ENCODE data around the gene CSNK1G2.

CSNK1G2 gene

GRCh38 chr19:1914826-1915341, 26.1 kb upstream of the CSNK1G2 start:
- Histone ChIP-seq H3K4me3 (no peak overlapping the region), H3K27ac (peak overlapping the region in 14 of 21 experiments; percentile 1 to 77 (median 48))

- H3K4me3 ChIP-seq: no peak overlapping the region
- H3K27ac ChIP-seq: no peak overlapping the region
Observed at GRCh38 chr19:1917146-1917545, 23.8 kb upstream of the CSNK1G2 start.

- Histone ChIP-seq H3K4me3 (no peak overlapping the region), H3K27ac (no peak overlapping the region)
Observed at GRCh38 chr19:1917926-1918325, 23.0 kb upstream of the CSNK1G2 start.

- H3K4me3 ChIP-seq: no peak overlapping the region
- H3K27ac ChIP-seq: no peak overlapping the region
Observed at GRCh38 chr19:1918975-1919374, 22.0 kb upstream of the CSNK1G2 start.

GRCh38 chr19:1920644-1921043, 20.3 kb upstream of the CSNK1G2 start:
- Histone ChIP-seq H3K27ac (no peak overlapping the region), H3K4me3 (no peak overlapping the region)

GRCh38 chr19:1921326-1921725, 19.6 kb upstream of the CSNK1G2 start:
- no peak overlapping the region for H3K27ac ChIP-seq
- no peak overlapping the region for H3K4me3 ChIP-seq

GRCh38 chr19:1921825-1922224, 19.1 kb upstream of the CSNK1G2 start:
- Histone ChIP-seq H3K27ac (no peak overlapping the region), H3K4me3 (no peak overlapping the region)

GRCh38 chr19:1922803-1923202, 18.2 kb upstream of the CSNK1G2 start:
- Histone ChIP-seq H3K27ac (peak overlapping the region in 2 of 21 experiments; percentile 69 to 75), H3K4me3 (no peak overlapping the region)

- Histone ChIP-seq H3K4me3 (no peak overlapping the region), H3K27ac (peak overlapping the region in 4 of 21 experiments; percentile 20 to 75 (median 64))
Observed at GRCh38 chr19:1923319-1923718, 17.7 kb upstream of the CSNK1G2 start.

- Histone ChIP-seq H3K27ac (peak overlapping the region in 4 of 21 experiments; percentile 3 to 50 (median 14)), H3K4me3 (no peak overlapping the region)
Observed at GRCh38 chr19:1924320-1924961, 16.5 kb upstream of the CSNK1G2 start.

GRCh38 chr19:1925544-1925943, 15.4 kb upstream of the CSNK1G2 start:
- no peak overlapping the region for H3K27ac ChIP-seq
- no peak overlapping the region for H3K4me3 ChIP-seq

- H3K27ac ChIP-seq: peak overlapping the region in 1 of 21 experiments; percentile 54
- H3K4me3 ChIP-seq: peak overlapping the region; percentile 4 to 33 (median 19)
Observed at GRCh38 chr19:1929021-1929742, 11.8 kb upstream of the CSNK1G2 start.

- H3K27ac ChIP-seq: no peak overlapping the region
- H3K4me3 ChIP-seq: no peak overlapping the region
Observed at GRCh38 chr19:1931445-1931844, 9.5 kb upstream of the CSNK1G2 start.

- Histone ChIP-seq H3K4me3 (no peak overlapping the region), H3K27ac (no peak overlapping the region)
Observed at GRCh38 chr19:1932395-1932794, 8.6 kb upstream of the CSNK1G2 start.

- H3K4me3 ChIP-seq: no peak overlapping the region
- H3K27ac ChIP-seq: no peak overlapping the region
Observed at GRCh38 chr19:1933244-1933643, 7.7 kb upstream of the CSNK1G2 start.

- H3K4me3 ChIP-seq: no peak overlapping the region
Observed at GRCh38 chr19:1933942-1934341, 7.0 kb upstream of the CSNK1G2 start.

GRCh38 chr19:1935484-1936208, 5.3 kb upstream of the CSNK1G2 start:
- Histone ChIP-seq H3K27ac (peak overlapping the region in 2 of 21 experiments; percentile 17 to 39), H3K4me3 (no peak overlapping the region)

More at GRCh38 chr19:1933942-1934341, 7.0 kb upstream of the CSNK1G2 start:
- no peak overlapping the region for H3K27ac ChIP-seq

GRCh38 chr19:1936430-1936829, 4.5 kb upstream of the CSNK1G2 start:
- H3K4me3 ChIP-seq: no peak overlapping the region
- peak overlapping the region in 2 of 21 experiments; percentile 17 to 39 for H3K27ac ChIP-seq

- no peak overlapping the region for H3K27ac ChIP-seq
- H3K4me3 ChIP-seq: no peak overlapping the region
Observed at GRCh38 chr19:1936916-1937610, 3.9 kb upstream of the CSNK1G2 start.

GRCh38 chr19:1938071-1938470, 2.9 kb upstream of the CSNK1G2 start:
- Histone ChIP-seq H3K27ac (no peak overlapping the region), H3K4me3 (no peak overlapping the region)

Data from skin epidermis (tissue), 12 donors.